K562 (cell line): ENCODE measurements around the gene VTI1B. TPM values are rescaled to one million over a fixed set of nuclear protein-coding genes. Genes with fewer than 3 reads are reported as not detected.

ENCODE experiments used
- C11orf30 ChIP-seq: fragments of 450-650 bp; IDR thresholded peaks from 2 replicates; pipeline ENCODE4 v1.6.1; 2016; ENCODE audit warnings: low read depth, mild to moderate bottlenecking
- CSDE1 ChIP-seq, 2 experiments: fragments of 450-650 bp; IDR thresholded peaks; 2 replicates each; pipeline ENCODE4 v1.6.1; 2016; ENCODE audit warnings: mild to moderate bottlenecking in 1 of 2
- EP300 ChIP-seq: IDR thresholded peaks from 2 replicates; pipeline ENCODE4 v1.6.1; 2012; ENCODE audit warnings: low read length, improper control_type of control experiment
- GATAD2B ChIP-seq: fragments of 450-650 bp; IDR thresholded peaks from 2 replicates; pipeline ENCODE4 v1.6.1; 2017; ENCODE audit warnings: mild to moderate bottlenecking, borderline replicate concordance
- HMG20A ChIP-seq: fragments of 450-650 bp; formaldehyde crosslinking; conservative IDR thresholded peaks from 2 replicates; pipeline ENCODE4 v1.4.0; 2020; ENCODE audit warnings: mild to moderate bottlenecking, mixed read lengths
- HOXB6 ChIP-seq: fragments of 250-450 bp; sonication (Bioruptor Pico); IDR thresholded peaks from 2 replicates; pipeline ENCODE4 v1.5.1; 2022; ENCODE audit warnings: mild to moderate bottlenecking, borderline replicate concordance
- KLF1 ChIP-seq: fragments of 450-650 bp; IDR thresholded peaks from 2 replicates; pipeline ENCODE4 v1.6.1; 2016; ENCODE audit warnings: missing genetic modification characterization, missing compliant biosample characterization
- MTA2 ChIP-seq: fragments of 450-650 bp; IDR thresholded peaks from 2 replicates; pipeline ENCODE4 v1.6.1; 2016; ENCODE audit warnings: low read depth
- PHB2 ChIP-seq: fragments of 450-650 bp; IDR thresholded peaks from 2 replicates; pipeline ENCODE4 v1.6.1; 2017; ENCODE audit warnings: low read depth
- PTRF ChIP-seq: fragments of 450-650 bp; IDR thresholded peaks from 2 replicates; pipeline ENCODE4 v1.6.1; 2016; ENCODE audit warnings: mild to moderate bottlenecking, missing genetic modification characterization, missing compliant biosample characterization
- SAFB ChIP-seq: fragments of 200-400 bp; formaldehyde crosslinking; IDR thresholded peaks from 2 replicates; pipeline ENCODE4 v1.6.1; 2017; ENCODE audit warnings: low read depth, low read length, borderline replicate concordance
- SIN3B ChIP-seq: fragments of 450-650 bp; IDR thresholded peaks from 2 replicates; pipeline ENCODE4 v1.6.1; 2017; ENCODE audit warnings: low read depth, mild to moderate bottlenecking, moderate library complexity
- TEAD2 ChIP-seq: fragments of 450-650 bp; IDR thresholded peaks from 2 replicates; pipeline ENCODE4 v1.6.1; 2016; ENCODE audit warnings: missing genetic modification characterization, control low read depth, missing compliant biosample characterization
- YY1 ChIP-seq, 3 experiments: IDR thresholded peaks; 2 replicates each; pipeline ENCODE4 v1.6.1; 2011; ENCODE audit warnings: low read length in 2 of 3, mild to moderate bottlenecking in 2 of 3, moderate library complexity in 2 of 3, borderline replicate concordance in 1 of 3, control low read depth in 1 of 3, low read depth in 1 of 3; ENCODE audit not compliant: insufficient read depth in 3 of 3, insufficient replicate concordance in 2 of 3, control insufficient read depth in 1 of 3, insufficient read length in 1 of 3; ENCODE audit errors: extremely low read depth in 1 of 3
- ZBTB8A ChIP-seq: fragments of 450-650 bp; IDR thresholded peaks from 2 replicates; pipeline ENCODE4 v1.6.1; 2018; ENCODE audit warnings: mild to moderate bottlenecking, moderate library complexity; ENCODE audit not compliant: partially characterized antibody
- ZNF24 ChIP-seq: fragments of 450-650 bp; IDR thresholded peaks from 2 replicates; pipeline ENCODE4 v1.6.1; 2016
- ZNF282 ChIP-seq: sonication (generic); formaldehyde crosslinking; IDR thresholded peaks from 2 replicates; pipeline ENCODE4 v1.8.1; 2023; ENCODE audit warnings: missing genetic modification reagents
- ZNF444 ChIP-seq: fragments of 250-450 bp; sonication (Bioruptor Pico); IDR thresholded peaks from 2 replicates; pipeline ENCODE4 v1.4.0; 2020; ENCODE audit warnings: mild to moderate bottlenecking, moderate library complexity
- ZNF717 ChIP-seq: fragments of 250-450 bp; sonication (Bioruptor Pico); IDR thresholded peaks from 2 replicates; pipeline ENCODE4 v1.5.0; 2021
- ZNF766 ChIP-seq: fragments of 200-800 bp; sonication (Bioruptor generic); conservative IDR thresholded peaks from 2 replicates; pipeline ENCODE4 v1.6.1; 2016; ENCODE audit warnings: missing genetic modification characterization, missing compliant biosample characterization
- polyA plus RNA-seq, 8 experiments: library from polyadenylated mRNA; depleted of rRNA in 4 of 8; stranded (reverse) in 5 of 8; unstranded in 3 of 8; fragments of >200 nt; fragmentation: Nextera tagmentation in 2 of 8; fragmentation: Illumina TruSeq in 1 of 8; extraction: Ambion mirVana in 2 of 8; extraction: Trizol in 1 of 8; gene quantifications; 2 replicates each; pipeline versions ENCODE4 v1.2.1 to v1.2.3, GENCODE V29; 2011 to 2014; ENCODE audit warnings: inconsistent platforms in 1 of 8, missing spikeins in 1 of 8
- total RNA-seq, 7 experiments: library from RNA; depleted of rRNA in 6 of 7; stranded (reverse); fragments of >200 nt in 6 of 7; fragmentation: Illumina TruSeq in 2 of 7; extraction: Trizol in 2 of 7; gene quantifications; 2 replicates each; pipeline versions ENCODE4 v1.2.1 to v1.2.3, GENCODE V29; 2011 to 2021; ENCODE audit warnings: low replicate concordance in 1 of 7
- TF ChIP-seq, protein P1 (sequence below): fragments of 250-450 bp; sonication (Bioruptor Pico); IDR thresholded peaks from 2 replicates; pipeline ENCODE4 v1.4.0; 2020; ENCODE audit warnings: mild to moderate bottlenecking
- TF ChIP-seq, protein P2 (sequence below): fragments of 200-800 bp; sonication (Bioruptor generic); IDR thresholded peaks from 2 replicates; pipeline ENCODE4 v1.6.1; 2017; ENCODE audit warnings: missing genetic modification characterization, missing compliant biosample characterization
- TF ChIP-seq, protein P3 (sequence below): fragments of 450-650 bp; IDR thresholded peaks from one replicate; pipeline ENCODE4 v1.6.1; 2018; ENCODE audit warnings: mild to moderate bottlenecking, moderate library complexity; ENCODE audit not compliant: partially characterized antibody
- TF ChIP-seq, protein P4 (sequence below): IDR thresholded peaks from 2 replicates; pipeline ENCODE4 v1.6.1; 2014; ENCODE audit warnings: antibody characterized with exemption

Gene VTI1B
- total and polyA plus RNA-seq, 9 of the 15 experiments (the other 6 are each of a cell fraction or from before 2014, with no cell fraction given) = 7.8 to 69.8 (median 50.1) TPM

DNA sequence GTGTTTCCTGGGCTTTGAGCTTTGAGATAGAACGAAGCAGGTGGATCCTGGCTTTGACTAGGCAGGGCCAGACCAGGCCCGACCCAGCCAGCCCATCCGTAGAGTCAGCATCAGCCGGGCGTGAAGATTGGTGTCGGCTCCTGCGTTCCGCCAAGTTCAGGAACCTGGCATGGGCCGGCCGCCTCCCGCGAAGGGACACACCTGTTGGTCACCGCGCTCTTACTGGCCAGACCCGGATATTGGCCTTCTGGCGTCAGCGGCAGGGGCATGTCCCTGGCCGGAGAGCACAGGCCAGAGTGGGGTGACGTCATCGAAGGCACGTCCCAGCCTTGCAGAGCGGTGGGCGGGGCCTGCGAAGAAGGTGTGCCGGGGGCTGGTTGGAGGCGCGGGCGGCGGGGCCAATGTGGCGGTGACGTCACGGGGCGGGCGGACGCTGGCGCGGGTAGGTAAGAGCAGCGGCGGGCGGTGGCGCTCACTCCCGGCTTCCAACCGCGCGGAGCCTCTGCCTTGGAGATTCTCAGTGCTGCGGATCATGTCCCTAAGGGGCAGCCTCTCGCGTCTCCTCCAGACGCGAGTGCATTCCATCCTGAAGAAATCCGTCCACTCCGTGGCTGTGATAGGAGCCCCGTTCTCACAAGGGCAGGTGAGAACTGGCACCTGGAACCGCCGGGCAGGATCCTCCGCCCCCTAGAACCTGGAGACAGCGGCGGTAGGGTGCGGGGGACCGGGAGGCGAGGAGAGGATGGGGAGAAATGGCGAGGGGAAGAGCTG is 54.8 kb downstream of the VTI1B start, which contains the start of gene ARG2 (continued):
- TF ChIP-seq PHB2 (no peak), SIN3B (0 out of 2 replicates have a peak, but pooled peaks have one; percentile 31), GATAD2B (no peak), SAFB (no peak), HOXB6 (no peak), EP300 (no peak), ZNF282 (CRISPR knock-in tag) (no peak), HMG20A (CRISPR knock-in tag) (no peak), ZNF24 (no peak), ZNF444 (CRISPR knock-in tag) (no peak), C11orf30 (no peak), YY1 (IDR thresholded peaks at IDR 0.05; ENCODE audit: borderline replicate concordance in 1 of 3, control insufficient read depth in 1 of 3, extremely low read depth in 1 of 3, insufficient read depth in 3 of 3, insufficient read length in 1 of 3, insufficient replicate concordance in 2 of 3, low read depth in 1 of 3, low read length in 2 of 3) (peak in 1 of 3 experiments; percentile 42), ZBTB8A (no peak), PTRF (tag) (no peak), ZNF766 (CRISPR knock-in tag) (no peak), TEAD2 (tag) (no peak), CSDE1 (IDR thresholded peaks at IDR 0.05) (no peak), KLF1 (tag) (no peak), MTA2 (no peak), ZNF717 (CRISPR knock-in tag) (no peak)
- TF ChIP-seq, protein P1, sequence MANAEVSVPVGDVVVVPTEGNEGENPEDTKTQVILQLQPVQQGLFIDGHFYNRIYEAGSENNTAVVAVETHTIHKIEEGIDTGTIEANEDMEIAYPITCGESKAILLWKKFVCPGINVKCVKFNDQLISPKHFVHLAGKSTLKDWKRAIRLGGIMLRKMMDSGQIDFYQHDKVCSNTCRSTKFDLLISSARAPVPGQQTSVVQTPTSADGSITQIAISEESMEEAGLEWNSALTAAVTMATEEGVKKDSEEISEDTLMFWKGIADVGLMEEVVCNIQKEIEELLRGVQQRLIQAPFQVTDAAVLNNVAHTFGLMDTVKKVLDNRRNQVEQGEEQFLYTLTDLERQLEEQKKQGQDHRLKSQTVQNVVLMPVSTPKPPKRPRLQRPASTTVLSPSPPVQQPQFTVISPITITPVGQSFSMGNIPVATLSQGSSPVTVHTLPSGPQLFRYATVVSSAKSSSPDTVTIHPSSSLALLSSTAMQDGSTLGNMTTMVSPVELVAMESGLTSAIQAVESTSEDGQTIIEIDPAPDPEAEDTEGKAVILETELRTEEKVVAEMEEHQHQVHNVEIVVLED (CRISPR knock-in tag) = 0 out of 2 replicates have a peak, but pooled peaks have one; percentile 25
- TF ChIP-seq, protein P2, sequence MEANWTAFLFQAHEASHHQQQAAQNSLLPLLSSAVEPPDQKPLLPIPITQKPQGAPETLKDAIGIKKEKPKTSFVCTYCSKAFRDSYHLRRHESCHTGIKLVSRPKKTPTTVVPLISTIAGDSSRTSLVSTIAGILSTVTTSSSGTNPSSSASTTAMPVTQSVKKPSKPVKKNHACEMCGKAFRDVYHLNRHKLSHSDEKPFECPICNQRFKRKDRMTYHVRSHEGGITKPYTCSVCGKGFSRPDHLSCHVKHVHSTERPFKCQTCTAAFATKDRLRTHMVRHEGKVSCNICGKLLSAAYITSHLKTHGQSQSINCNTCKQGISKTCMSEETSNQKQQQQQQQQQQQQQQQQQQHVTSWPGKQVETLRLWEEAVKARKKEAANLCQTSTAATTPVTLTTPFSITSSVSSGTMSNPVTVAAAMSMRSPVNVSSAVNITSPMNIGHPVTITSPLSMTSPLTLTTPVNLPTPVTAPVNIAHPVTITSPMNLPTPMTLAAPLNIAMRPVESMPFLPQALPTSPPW (CRISPR knock-in tag) = peak; percentile 64
- TF ChIP-seq, protein P3, sequence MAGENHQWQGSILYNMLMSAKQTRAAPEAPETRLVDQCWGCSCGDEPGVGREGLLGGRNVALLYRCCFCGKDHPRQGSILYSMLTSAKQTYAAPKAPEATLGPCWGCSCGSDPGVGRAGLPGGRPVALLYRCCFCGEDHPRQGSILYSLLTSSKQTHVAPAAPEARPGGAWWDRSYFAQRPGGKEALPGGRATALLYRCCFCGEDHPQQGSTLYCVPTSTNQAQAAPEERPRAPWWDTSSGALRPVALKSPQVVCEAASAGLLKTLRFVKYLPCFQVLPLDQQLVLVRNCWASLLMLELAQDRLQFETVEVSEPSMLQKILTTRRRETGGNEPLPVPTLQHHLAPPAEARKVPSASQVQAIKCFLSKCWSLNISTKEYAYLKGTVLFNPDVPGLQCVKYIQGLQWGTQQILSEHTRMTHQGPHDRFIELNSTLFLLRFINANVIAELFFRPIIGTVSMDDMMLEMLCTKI = no peak
- TF ChIP-seq, protein P4, sequence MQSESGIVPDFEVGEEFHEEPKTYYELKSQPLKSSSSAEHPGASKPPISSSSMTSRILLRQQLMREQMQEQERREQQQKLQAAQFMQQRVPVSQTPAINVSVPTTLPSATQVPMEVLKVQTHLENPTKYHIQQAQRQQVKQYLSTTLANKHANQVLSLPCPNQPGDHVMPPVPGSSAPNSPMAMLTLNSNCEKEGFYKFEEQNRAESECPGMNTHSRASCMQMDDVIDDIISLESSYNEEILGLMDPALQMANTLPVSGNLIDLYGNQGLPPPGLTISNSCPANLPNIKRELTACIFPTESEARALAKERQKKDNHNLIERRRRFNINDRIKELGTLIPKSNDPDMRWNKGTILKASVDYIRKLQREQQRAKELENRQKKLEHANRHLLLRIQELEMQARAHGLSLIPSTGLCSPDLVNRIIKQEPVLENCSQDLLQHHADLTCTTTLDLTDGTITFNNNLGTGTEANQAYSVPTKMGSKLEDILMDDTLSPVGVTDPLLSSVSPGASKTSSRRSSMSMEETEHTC = no peak
